GM10248 (cell line): ENCODE measurements around the gene SLC16A1.

Experiments used
- CTCF ChIA-PET: fragments of 300-600 bp; sonication (Branson Sonifier 250); formaldehyde crosslinking; extraction: SDS; loops from one replicate; lab custom pipeline; 2021; ENCODE audit warnings: antibody characterized with exemption; lab: Yijun Ruan, JAX
- POLR2A ChIA-PET: fragments of 350-650 bp; sonication (Branson Sonifier 250); formaldehyde crosslinking; extraction: SDS; loops from one replicate; lab custom pipeline; 2020; ENCODE audit warnings: antibody characterized with exemption; lab: Yijun Ruan, JAX
- DNase-seq: peaks from one replicate; pipeline ENCODE4 v3.0.0; 2012; ENCODE audit errors: extremely low spot score
- TF ChIP-seq, protein P1 (sequence below): IDR thresholded peaks from 2 replicates; pipeline ENCODE4 v1.5.1; 2012; ENCODE audit warnings: mild to moderate bottlenecking, low read depth; ENCODE audit errors: extremely low read depth, missing control alignments, control extremely low read depth

SLC16A1 gene

GRCh38 chr1:112956544-112957132 is 642 bp upstream of the SLC16A1 start:
- DNase-seq = no peak
- POLR2A ChIA-PET = interaction anchor here (0.6 to 1.5 kb wide), 13 partner anchors 10 to 1159 kb away, joined by 3 to 9 read pairs (median 4); partner anchors contain the start of gene LRIG2
- TF ChIP-seq, protein P1, sequence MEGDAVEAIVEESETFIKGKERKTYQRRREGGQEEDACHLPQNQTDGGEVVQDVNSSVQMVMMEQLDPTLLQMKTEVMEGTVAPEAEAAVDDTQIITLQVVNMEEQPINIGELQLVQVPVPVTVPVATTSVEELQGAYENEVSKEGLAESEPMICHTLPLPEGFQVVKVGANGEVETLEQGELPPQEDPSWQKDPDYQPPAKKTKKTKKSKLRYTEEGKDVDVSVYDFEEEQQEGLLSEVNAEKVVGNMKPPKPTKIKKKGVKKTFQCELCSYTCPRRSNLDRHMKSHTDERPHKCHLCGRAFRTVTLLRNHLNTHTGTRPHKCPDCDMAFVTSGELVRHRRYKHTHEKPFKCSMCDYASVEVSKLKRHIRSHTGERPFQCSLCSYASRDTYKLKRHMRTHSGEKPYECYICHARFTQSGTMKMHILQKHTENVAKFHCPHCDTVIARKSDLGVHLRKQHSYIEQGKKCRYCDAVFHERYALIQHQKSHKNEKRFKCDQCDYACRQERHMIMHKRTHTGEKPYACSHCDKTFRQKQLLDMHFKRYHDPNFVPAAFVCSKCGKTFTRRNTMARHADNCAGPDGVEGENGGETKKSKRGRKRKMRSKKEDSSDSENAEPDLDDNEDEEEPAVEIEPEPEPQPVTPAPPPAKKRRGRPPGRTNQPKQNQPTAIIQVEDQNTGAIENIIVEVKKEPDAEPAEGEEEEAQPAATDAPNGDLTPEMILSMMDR = no peak
- CTCF ChIA-PET = interaction anchor here (0.7 to 2.2 kb wide), 12 partner anchors 9 to 241 kb away, joined by 3 to 11 read pairs (median 3); partner anchors contain the start of genes LRIG2 and PPM1J

- POLR2A ChIA-PET = interaction anchor here (1.0 to 1.3 kb wide), 5 partner anchors 9 to 118 kb away, joined by 3 to 9 read pairs (median 8); partner anchors contain the start of gene LRIG2
- TF ChIP-seq, protein P1 = no peak
- peak; percentile 50 for DNase-seq
- CTCF ChIA-PET = interaction anchor here (0.9 to 2.2 kb wide), 13 partner anchors 11 to 240 kb away, joined by 3 to 11 read pairs (median 5); partner anchors contain the start of genes LRIG2 and PPM1J
Observed at GRCh38 chr1:112954945-112955772, 837 bp downstream of the SLC16A1 start.

DNA sequence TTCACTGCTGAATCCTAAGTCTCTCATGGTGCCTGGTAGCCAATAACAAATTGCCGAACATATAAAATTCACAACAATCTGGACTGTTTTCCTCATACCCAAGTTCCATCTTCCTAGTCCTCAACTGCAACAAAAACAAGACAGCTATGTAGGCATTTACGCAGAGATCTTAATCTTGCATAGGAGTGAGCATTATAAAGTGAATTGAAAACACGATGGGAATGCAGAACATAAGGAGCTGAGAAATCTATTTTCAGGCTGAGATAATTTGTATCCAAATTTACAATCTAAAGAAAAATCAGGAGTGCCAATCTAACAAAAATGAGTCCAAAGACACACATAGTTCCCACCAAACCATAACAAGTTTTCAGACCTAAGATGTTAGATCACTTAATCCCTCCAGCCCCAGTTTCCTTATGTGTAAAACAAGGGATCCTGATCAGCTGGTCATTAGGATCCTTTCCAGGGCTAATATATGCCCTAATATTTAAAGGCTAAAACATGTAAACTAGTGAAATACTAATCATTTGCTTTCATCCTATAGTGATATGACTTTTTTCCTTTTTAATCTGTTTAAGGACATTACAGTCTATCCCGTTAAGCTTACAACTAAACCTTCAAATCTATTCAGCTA is 1.9 kb downstream of the SLC16A1 start:
- no peak for DNase-seq
- CTCF ChIA-PET = interaction anchor here (0.7 to 2.0 kb wide), 13 partner anchors 11 to 563 kb away, joined by 3 to 9 read pairs (median 4); partner anchors contain the start of gene LRIG2
- TF ChIP-seq, protein P1 = no peak
- POLR2A ChIA-PET = interaction anchor here (1.1 to 2.1 kb wide), 2 partner anchors 17 to 119 kb away, joined by 3 to 6 read pairs; partner anchors contain the start of gene LRIG2

DNA sequence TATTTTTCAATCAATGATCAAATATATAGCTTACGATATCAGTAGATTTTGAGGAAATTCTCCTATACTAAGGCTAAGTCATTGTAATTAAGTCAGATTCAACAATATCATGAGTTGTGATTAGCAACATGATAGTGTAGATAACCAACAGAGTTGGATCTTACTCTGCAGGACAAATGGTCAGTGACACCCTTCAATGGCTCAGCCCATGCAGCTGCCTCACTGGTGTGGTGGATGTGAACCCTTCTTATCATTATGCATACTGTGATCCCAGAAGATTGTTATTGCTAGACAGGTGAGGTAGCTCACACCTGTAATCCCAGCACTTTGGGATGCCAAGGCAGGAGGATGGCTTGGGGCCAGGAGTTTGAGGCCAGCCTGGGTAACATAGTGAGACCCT is 5.6 kb downstream of the SLC16A1 start:
- DNase-seq = no peak
- ChIA-PET CTCF (interaction anchor here (1.0 to 1.8 kb wide), 4 partner anchors 12 to 18 kb away, joined by 3 to 5 read pairs (median 4); no protein-coding TSS in a partner anchor), POLR2A (no interaction called here)
- TF ChIP-seq, protein P1 = no peak

GRCh38 chr1:112946683-112947082 is 9.3 kb downstream of the SLC16A1 start:
- TF ChIP-seq, protein P1 = no peak
- POLR2A ChIA-PET = interaction anchor here (1.2 kb wide), 1 partner anchor 9 kb away, joined by 6 read pairs; the partner anchor contains the start of gene SLC16A1

More at GRCh38 chr1:112946683-112947082, 9.3 kb downstream of the SLC16A1 start:
- no peak for DNase-seq
- CTCF ChIA-PET = interaction anchor here (0.8 to 1.7 kb wide), 4 partner anchors 10 to 126 kb away, joined by 3 to 6 read pairs (median 4); no protein-coding TSS in a partner anchor
